Activated CD8-positive, alpha-beta T cell treated with anti-CD3 and anti-CD28 coated beads for 36 hours (primary cell): ENCODE measurements around the gene QRICH1. TPM values are rescaled to one million over a fixed set of nuclear protein-coding genes. Genes with fewer than 3 reads are reported as not detected.

ENCODE experiments used
- ATAC-seq: fragments of 200-7000 bp; cut with Tn5 transposase; one replicate; pipeline ENCODE4 v1.10.0; 2021; ENCODE audit warnings: mild to moderate bottlenecking, moderate library complexity
- CTCF ChIA-PET: fragments of 350-600 bp; sonication (Branson Sonifier 250); formaldehyde crosslinking; loops from one replicate; lab custom pipeline; 2021; ENCODE audit warnings: antibody characterized with exemption; lab: Charles Lee
- POLR2A ChIA-PET: fragments of 350-600 bp; sonication (Branson Sonifier 250); formaldehyde crosslinking; loops from one replicate; lab custom pipeline; 2021; ENCODE audit warnings: antibody characterized with exemption; lab: Charles Lee
- DNase-seq: peaks from one replicate; pipeline ENCODE4 v3.0.0-alpha.2; 2020
- H3K27ac Mint-ChIP-seq: one replicate; pipeline ENCODE4 v1.8.0; 2021; ENCODE audit warnings: mild to moderate bottlenecking, mixed read lengths
- H3K27me3 Mint-ChIP-seq: one replicate; pipeline ENCODE4 v1.8.0; 2021; ENCODE audit warnings: mixed read lengths
- H3K36me3 Mint-ChIP-seq: one replicate; pipeline ENCODE4 v1.8.0; 2021; ENCODE audit warnings: low read depth, mixed read lengths
- H3K4me1 Mint-ChIP-seq: one replicate; pipeline ENCODE4 v1.8.0; 2021; ENCODE audit warnings: low read depth, mixed read lengths
- H3K4me3 Mint-ChIP-seq: one replicate; pipeline ENCODE4 v1.8.0; 2021; ENCODE audit warnings: mild to moderate bottlenecking, moderate library complexity, mixed read lengths
- H3K9me3 Mint-ChIP-seq: one replicate; pipeline ENCODE4 v1.8.0; 2021; ENCODE audit warnings: mixed read lengths
- CTCF ChIP-seq: fragments of 200-600 bp; IDR thresholded peaks from one replicate; pipeline ENCODE4 v1.8.0; 2022; ENCODE audit warnings: antibody characterized with exemption, mild to moderate bottlenecking
- intact Hi-C: fragments of 100-400 bp; cut with micrococcal nuclease; formaldehyde crosslinking; loops from one replicate; pipeline ENCODE4 v1.10.0; 2022
- total RNA-seq, 2 experiments: library from RNA; stranded (reverse); gene quantifications; one replicate each; pipeline ENCODE4 v1.2.3, GENCODE V29; 2021

Gene QRICH1
- total RNA-seq, 2 experiments from 2014 or later, result 107 to 112 TPM

- ChIA-PET CTCF (interaction anchor here (1.0 kb wide), 1 partner anchor 48 kb away, joined by 5 read pairs; the partner anchor contains the start of gene KLHDC8B), POLR2A (no interaction called here)
- H3K36me3 Mint-ChIP-seq, result peaks cover 7% of the 10 kb centered on the region
- H3K4me3 Mint-ChIP-seq, result no peak overlapping the region
- TF ChIP-seq CTCF, result no peak
- H3K9me3 Mint-ChIP-seq, result no peaks in the 10 kb centered on the region
- ATAC-seq (no peak), DNase-seq (no peak)
- H3K27ac Mint-ChIP-seq, result peak overlapping the region; percentile 85
- H3K4me1 Mint-ChIP-seq, result peaks cover 20% of the 10 kb centered on the region
- intact Hi-C loops, result no loop called here
- H3K27me3 Mint-ChIP-seq, result no peaks in the 10 kb centered on the region
These were observed 28.6 kb upstream of the QRICH1 start for GRCh38 chr3:49122451-49122850.

- Mint-ChIP-seq H3K4me3 (peak overlapping the region; percentile 87), H3K9me3 (no peaks in the 10 kb centered on the region), H3K36me3 (peaks cover 7% of the 10 kb centered on the region), H3K4me1 (peaks cover 20% of the 10 kb centered on the region), H3K27me3 (no peaks in the 10 kb centered on the region), H3K27ac (peak overlapping the region; percentile 85)
- POLR2A ChIA-PET, result interaction anchor here (0.9 to 2.6 kb wide), 5 partner anchors 8 to 130 kb away, joined by 3 to 29 read pairs (median 5); partner anchors contain the start of gene QRICH1
- CTCF ChIA-PET, result interaction anchor here (1.0 kb wide), 1 partner anchor 49 kb away, joined by 5 read pairs; the partner anchor contains the start of gene KLHDC8B
- ATAC-seq (no peak), DNase-seq (no peak)
- intact Hi-C loops, result no loop called here
- no peak for TF ChIP-seq CTCF
These were observed 28.2 kb upstream of the QRICH1 start for GRCh38 chr3:49122022-49122421.

- H3K36me3 Mint-ChIP-seq, result peaks cover 11% of the 10 kb centered on the region
- intact Hi-C loops, result no loop called here
- H3K27me3 Mint-ChIP-seq, result no peaks in the 10 kb centered on the region
- peaks cover 20% of the 10 kb centered on the region for H3K4me1 Mint-ChIP-seq
- CTCF ChIA-PET, result interaction anchor here (0.6 to 2.0 kb wide), 6 partner anchors 27 to 599 kb away, joined by 3 to 16 read pairs (median 4); partner anchors contain the start of genes KLHDC8B, NDUFAF3 and QRICH1
- no peaks in the 10 kb centered on the region for H3K9me3 Mint-ChIP-seq
- DNase-seq (no peak), ATAC-seq (peak; percentile 10)
- peak overlapping the region; percentile 87 for H3K4me3 Mint-ChIP-seq
- POLR2A ChIA-PET, result interaction anchor here (0.8 to 2.6 kb wide), 11 partner anchors 9 to 238 kb away, joined by 3 to 29 read pairs (median 3); partner anchors contain the start of genes KLHDC8B, QRICH1 and WDR6
- peak overlapping the region; percentile 85 for H3K27ac Mint-ChIP-seq
- TF ChIP-seq CTCF, result no peak
These were observed 27.4 kb upstream of the QRICH1 start for GRCh38 chr3:49121132-49121736.

DNA sequence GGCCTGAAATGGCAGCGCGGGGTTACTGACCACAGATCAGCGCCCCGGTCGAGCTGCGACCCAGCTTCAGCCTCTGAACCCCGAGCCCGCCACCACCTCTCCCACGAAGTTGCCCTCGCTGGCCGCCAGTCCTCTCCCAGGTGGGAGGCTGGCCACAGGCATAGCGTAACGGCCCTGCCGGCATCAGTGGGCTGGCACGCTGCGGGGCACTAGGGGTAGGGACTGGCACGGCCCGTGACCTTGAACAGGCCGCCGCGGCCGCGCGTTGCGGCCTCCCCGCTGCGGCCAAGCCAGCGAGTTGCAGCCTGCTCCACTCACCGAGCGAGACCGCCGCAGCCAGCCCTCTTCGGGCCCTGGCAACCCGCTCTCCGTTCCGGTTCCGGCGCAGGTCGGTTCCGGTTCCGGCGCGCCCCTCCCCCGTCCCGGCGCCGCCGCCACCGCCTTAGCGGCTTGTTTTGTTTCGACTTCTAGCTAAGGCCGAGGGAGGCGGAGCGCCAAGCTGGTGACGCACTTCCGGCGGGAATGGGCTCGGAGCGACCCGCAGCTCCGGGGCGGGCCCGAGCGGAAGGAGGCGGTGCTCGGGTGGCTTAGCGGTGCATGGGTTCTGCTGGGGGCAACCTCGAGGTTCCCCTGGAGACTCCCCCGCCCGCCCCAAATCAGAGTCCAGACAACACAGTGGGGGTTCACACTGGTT lies 26.7 kb upstream of the QRICH1 start, which contains the start of gene USP19:
Gene USP19, minus strand, starts transcription at position 386 of the 694 bp plus-strand sequence. CDS start 1,678 bp downstream, outside the sequence.
- peak; percentile 96 for DNase-seq
- H3K4me3 Mint-ChIP-seq, result peak within 1 kb of the TSS; percentile 87
- H3K27me3 Mint-ChIP-seq, result no peaks in the 10 kb centered on the region
- intact Hi-C loops, result no loop called here
- ChIA-PET POLR2A (interaction anchor here (0.8 to 2.6 kb wide), 13 partner anchors 10 to 238 kb away, joined by 3 to 29 read pairs (median 5); partner anchors contain the start of genes KLHDC8B, NDUFAF3, QRICH1 and WDR6), CTCF (interaction anchor here (0.6 to 2.0 kb wide), 6 partner anchors 16 to 600 kb away, joined by 3 to 16 read pairs (median 4); partner anchors contain the start of genes NDUFAF3, QARS1 and QRICH1)
- peak within 1 kb of the TSS; percentile 93 for H3K27ac Mint-ChIP-seq
- H3K4me1 Mint-ChIP-seq, result peaks cover 20% of the 10 kb centered on the region
- no peak for TF ChIP-seq CTCF
- H3K9me3 Mint-ChIP-seq, result no peaks in the 10 kb centered on the region
- ATAC-seq, result peak; percentile 96
- H3K36me3 Mint-ChIP-seq, result peaks cover 16% of the 10 kb centered on the region
